ENCODE data around the gene OR10V1. TPM values are rescaled to one million over a fixed set of nuclear protein-coding genes. Genes with fewer than 3 reads are reported as not detected.

OR10V1 gene
- total RNA-seq, 1 donor from 2014 or later: not detected

GRCh38 chr11:59728154-59728553, 14.5 kb upstream of the OR10V1 start:
- Mint-ChIP-seq H3K36me3 (ENCODE audit: unreplicated experiment) (no peaks in the 10 kb centered on the region), H3K27ac (ENCODE audit: unreplicated experiment) (no peak overlapping the region), H3K4me1 (ENCODE audit: unreplicated experiment) (no peaks in the 10 kb centered on the region), H3K27me3 (ENCODE audit: unreplicated experiment) (no peaks in the 10 kb centered on the region), H3K9me3 (ENCODE audit: unreplicated experiment) (no peaks in the 10 kb centered on the region), H3K4me3 (ENCODE audit: unreplicated experiment) (no peak overlapping the region)
- TF ChIP-seq, protein P1, sequence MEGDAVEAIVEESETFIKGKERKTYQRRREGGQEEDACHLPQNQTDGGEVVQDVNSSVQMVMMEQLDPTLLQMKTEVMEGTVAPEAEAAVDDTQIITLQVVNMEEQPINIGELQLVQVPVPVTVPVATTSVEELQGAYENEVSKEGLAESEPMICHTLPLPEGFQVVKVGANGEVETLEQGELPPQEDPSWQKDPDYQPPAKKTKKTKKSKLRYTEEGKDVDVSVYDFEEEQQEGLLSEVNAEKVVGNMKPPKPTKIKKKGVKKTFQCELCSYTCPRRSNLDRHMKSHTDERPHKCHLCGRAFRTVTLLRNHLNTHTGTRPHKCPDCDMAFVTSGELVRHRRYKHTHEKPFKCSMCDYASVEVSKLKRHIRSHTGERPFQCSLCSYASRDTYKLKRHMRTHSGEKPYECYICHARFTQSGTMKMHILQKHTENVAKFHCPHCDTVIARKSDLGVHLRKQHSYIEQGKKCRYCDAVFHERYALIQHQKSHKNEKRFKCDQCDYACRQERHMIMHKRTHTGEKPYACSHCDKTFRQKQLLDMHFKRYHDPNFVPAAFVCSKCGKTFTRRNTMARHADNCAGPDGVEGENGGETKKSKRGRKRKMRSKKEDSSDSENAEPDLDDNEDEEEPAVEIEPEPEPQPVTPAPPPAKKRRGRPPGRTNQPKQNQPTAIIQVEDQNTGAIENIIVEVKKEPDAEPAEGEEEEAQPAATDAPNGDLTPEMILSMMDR (IDR thresholded peaks at IDR 0.05): no peak
- DNase-seq (ENCODE audit: extremely low spot score, unreplicated experiment): no peak

DNA sequence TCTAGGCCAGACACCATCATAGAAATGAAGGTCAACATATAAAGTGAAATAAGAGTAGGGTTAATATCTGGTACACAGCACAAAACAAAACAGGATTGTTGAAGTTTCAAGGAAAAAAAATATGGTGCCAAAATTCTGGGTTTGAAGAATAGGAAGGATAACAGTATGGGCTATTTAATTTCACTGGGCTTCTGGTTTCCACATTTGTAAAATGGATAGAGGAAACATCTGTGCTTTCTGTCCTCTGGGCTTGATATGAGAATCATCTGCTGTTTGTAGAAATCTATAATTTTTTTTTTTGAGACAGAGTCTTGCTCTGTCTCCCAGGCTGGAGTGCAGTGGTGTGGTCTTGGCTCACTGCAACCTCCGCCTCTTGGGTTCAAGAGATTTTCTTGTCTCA, 13.8 kb upstream of the OR10V1 start:
- Mint-ChIP-seq H3K4me1 (ENCODE audit: unreplicated experiment) (no peaks in the 10 kb centered on the region), H3K9me3 (ENCODE audit: unreplicated experiment) (no peaks in the 10 kb centered on the region), H3K36me3 (ENCODE audit: unreplicated experiment) (no peaks in the 10 kb centered on the region), H3K4me3 (ENCODE audit: unreplicated experiment) (no peak overlapping the region), H3K27ac (ENCODE audit: unreplicated experiment) (no peak overlapping the region), H3K27me3 (ENCODE audit: unreplicated experiment) (peaks cover under 1% of the 10 kb centered on the region)
- TF ChIP-seq, protein P1 (IDR thresholded peaks at IDR 0.05): no peak
- DNase-seq (ENCODE audit: extremely low spot score, unreplicated experiment): no peak

- no peak for DNase-seq (ENCODE audit: extremely low spot score, unreplicated experiment)
- H3K4me3 Mint-ChIP-seq (ENCODE audit: unreplicated experiment): no peak overlapping the region
- H3K36me3 Mint-ChIP-seq (ENCODE audit: unreplicated experiment): no peaks in the 10 kb centered on the region
- TF ChIP-seq, protein P1 (IDR thresholded peaks at IDR 0.05): no peak
- H3K9me3 Mint-ChIP-seq (ENCODE audit: unreplicated experiment): no peaks in the 10 kb centered on the region
- no peaks in the 10 kb centered on the region for H3K4me1 Mint-ChIP-seq (ENCODE audit: unreplicated experiment)
- peaks cover 3% of the 10 kb centered on the region for H3K27me3 Mint-ChIP-seq (ENCODE audit: unreplicated experiment)
- H3K27ac Mint-ChIP-seq (ENCODE audit: unreplicated experiment): no peak overlapping the region
Measured at GRCh38 chr11:59724066-59724465, 10.4 kb upstream of the OR10V1 start.

DNA sequence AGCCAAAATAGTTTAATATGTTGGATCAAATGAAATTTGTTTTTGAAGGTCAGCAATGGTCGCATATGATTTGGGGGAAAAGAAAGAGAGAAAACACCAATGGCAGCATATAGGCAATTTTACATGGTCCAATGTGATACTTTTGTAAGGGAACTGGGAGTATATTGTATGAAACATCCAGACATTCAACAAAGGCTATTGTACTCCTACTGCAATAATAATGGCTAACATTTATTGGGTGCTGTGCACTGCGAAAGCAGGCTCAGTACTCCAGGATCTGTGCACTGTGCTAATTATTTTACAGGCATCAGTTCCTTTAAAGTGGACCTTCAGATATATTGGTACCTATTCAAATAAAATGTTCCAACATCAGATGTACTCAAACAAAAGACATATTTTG, 5.9 kb upstream of the OR10V1 start:
- Mint-ChIP-seq H3K27ac (ENCODE audit: unreplicated experiment) (no peak overlapping the region), H3K9me3 (ENCODE audit: unreplicated experiment) (no peaks in the 10 kb centered on the region), H3K4me3 (ENCODE audit: unreplicated experiment) (no peak overlapping the region), H3K27me3 (ENCODE audit: unreplicated experiment) (peaks cover 36% of the 10 kb centered on the region), H3K4me1 (ENCODE audit: unreplicated experiment) (no peaks in the 10 kb centered on the region), H3K36me3 (ENCODE audit: unreplicated experiment) (no peaks in the 10 kb centered on the region)
- no peak for DNase-seq (ENCODE audit: extremely low spot score, unreplicated experiment)
- TF ChIP-seq, protein P1 (IDR thresholded peaks at IDR 0.05): no peak

GRCh38 chr11:59716051-59716450, 2.4 kb upstream of the OR10V1 start:
- Mint-ChIP-seq H3K36me3 (ENCODE audit: unreplicated experiment) (no peaks in the 10 kb centered on the region), H3K27ac (ENCODE audit: unreplicated experiment) (no peak overlapping the region), H3K9me3 (ENCODE audit: unreplicated experiment) (no peaks in the 10 kb centered on the region), H3K4me3 (ENCODE audit: unreplicated experiment) (no peak overlapping the region), H3K27me3 (ENCODE audit: unreplicated experiment) (peaks cover 41% of the 10 kb centered on the region), H3K4me1 (ENCODE audit: unreplicated experiment) (no peaks in the 10 kb centered on the region)
- TF ChIP-seq, protein P1 (IDR thresholded peaks at IDR 0.05): no peak
- no peak for DNase-seq (ENCODE audit: extremely low spot score, unreplicated experiment)
